Gastroesophageal sphincter (tissue), 4 donors: ENCODE measurements around the gene ZNF302. TPM values are rescaled to one million over a fixed set of nuclear protein-coding genes. Genes with fewer than 3 reads are reported as not detected.

ENCODE experiments used
- ATAC-seq: fragments of 150-250 bp; one replicate; pipeline ENCODE4 v1.9.1; 2016; ENCODE audit warnings: mild to moderate bottlenecking, moderate library complexity
- H3K27ac ChIP-seq, 4 donors: fragments of 200-600 bp; sonication (generic) in 3 of 4; 1 replicate in 3 of 4; 2 replicates in 1 of 4; pipeline ENCODE4 v1.5.1; 2016 to 2019
- H3K27me3 ChIP-seq: fragments of 200-600 bp; sonication (generic); one replicate; pipeline ENCODE4 v1.5.1; 2019
- H3K36me3 ChIP-seq, 2 donors: fragments of 200-600 bp; sonication (generic); one replicate each; pipeline ENCODE4 v1.5.1; 2019; ENCODE audit warnings: control low read depth in 1 of 2
- H3K4me1 ChIP-seq, 3 donors: fragments of 200-600 bp; sonication (generic); 1 replicate in 2 of 3; 2 replicates in 1 of 3; pipeline ENCODE4 v1.5.1; 2016 to 2019; ENCODE audit warnings: control low read depth in 2 of 3
- H3K4me3 ChIP-seq, 2 donors: fragments of 200-600 bp; sonication (generic); one replicate each; pipeline ENCODE4 v1.5.1; 2019; ENCODE audit warnings: mild to moderate bottlenecking in 1 of 2, moderate library complexity in 1 of 2
- H3K9me3 ChIP-seq, 3 donors: fragments of 200-600 bp; sonication (generic); one replicate each; pipeline ENCODE4 v1.5.1; 2017 to 2019; ENCODE audit warnings: control low read depth in 2 of 3
- CTCF ChIP-seq, 4 experiments: fragments of 200-600 bp in 2 of 4; fragments of 450-650 bp in 2 of 4; sonication (generic) in 1 of 4; IDR thresholded peaks; one replicate each; pipeline ENCODE4 v1.5.1; 2017 to 2019; ENCODE audit warnings: antibody characterized with exemption in 4 of 4, mild to moderate bottlenecking in 2 of 4, moderate library complexity in 2 of 4
- EP300 ChIP-seq: sonication (generic); formaldehyde crosslinking; IDR thresholded peaks from one replicate; pipeline ENCODE4 v1.6.1; 2017; ENCODE audit warnings: antibody characterized with exemption, mild to moderate bottlenecking
- POLR2A ChIP-seq, 2 donors: fragments of 450-650 bp; IDR thresholded peaks; one replicate each; pipeline ENCODE4 v1.6.1; 2017; ENCODE audit warnings: antibody characterized with exemption in 2 of 2, mild to moderate bottlenecking in 2 of 2, moderate library complexity in 1 of 2
- POLR2AphosphoS5 ChIP-seq: sonication (generic); formaldehyde crosslinking; IDR thresholded peaks from one replicate; pipeline ENCODE4 v1.6.1; 2017; ENCODE audit warnings: antibody characterized with exemption
- WGBS, 2 donors: methylation state at CpG; one replicate each; pipeline ENCODE4 v1.1.5; 2018; ENCODE audit warnings: low coverage in 1 of 2; 5-methylcytosine and 5-hydroxymethylcytosine counted together
- total RNA-seq, 4 donors: library from RNA; depleted of rRNA; stranded (reverse); fragments of >200 nt; gene quantifications; one replicate each; pipeline ENCODE4 v1.1.0, GENCODE V29; 2016

The ZNF302 gene
- total RNA-seq, 4 donors from 2014 or later: 18.6 to 44.8 (median 28.8) TPM

GRCh38 chr19:34690372-34690771 is 12.9 kb downstream of the ZNF302 start:
- H3K27ac ChIP-seq: no peak overlapping the region
- H3K9me3 ChIP-seq: peaks cover 0 to 36% (median 2%) of the 10 kb centered on the region in 3 donors
- no peaks in the 10 kb centered on the region for H3K36me3 ChIP-seq
- TF ChIP-seq POLR2A (IDR thresholded peaks at IDR 0.05) (no peak), POLR2AphosphoS5 (no peak), CTCF (IDR thresholded peaks at IDR 0.05) (no peak), EP300 (no peak)
- WGBS, 2 donors: 71 to 89% methylated on average over 3 of the region's 3 CpGs
- ATAC-seq: no peak
- H3K4me3 ChIP-seq: no peak overlapping the region
- H3K27me3 ChIP-seq: peaks cover 5% of the 10 kb centered on the region
- no peaks in the 10 kb centered on the region for H3K4me1 ChIP-seq

- peaks cover 0 to 15% (median 0%) of the 10 kb centered on the region in 3 donors for H3K9me3 ChIP-seq
- no peak for ATAC-seq
Measured at GRCh38 chr19:34692549-34692948, 15.1 kb downstream of the ZNF302 start.

DNA sequence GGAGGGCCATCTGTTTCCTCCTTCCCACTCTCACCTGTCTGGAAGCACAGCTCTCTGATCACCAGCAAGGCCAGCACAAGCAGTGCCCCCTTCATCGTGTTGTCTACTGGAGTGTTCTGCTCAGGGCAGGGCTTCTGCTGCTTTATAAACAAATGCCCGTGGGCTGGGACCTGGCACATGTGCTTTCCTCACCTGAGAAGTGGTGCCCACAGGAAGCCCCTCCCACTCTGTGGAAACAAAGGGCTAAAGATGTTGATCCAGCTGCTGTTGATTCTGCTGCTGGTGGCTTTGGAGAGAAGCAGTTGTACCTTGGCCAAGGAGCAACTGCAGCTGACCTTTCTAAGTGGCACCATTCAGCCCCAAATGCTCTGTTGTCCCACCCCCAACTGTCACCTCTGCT is 30.2 kb downstream of the ZNF302 start:
- Histone ChIP-seq H3K4me1 (no peaks in the 10 kb centered on the region), H3K27me3 (no peaks in the 10 kb centered on the region), H3K36me3 (no peaks in the 10 kb centered on the region), H3K9me3 (peaks cover 0 to 4% (median 0%) of the 10 kb centered on the region in 3 donors), H3K27ac (no peak overlapping the region), H3K4me3 (no peak overlapping the region)
- TF ChIP-seq POLR2A (IDR thresholded peaks at IDR 0.05) (no peak), EP300 (no peak), POLR2AphosphoS5 (no peak), CTCF (IDR thresholded peaks at IDR 0.05) (no peak)
- no CpG with 5 or more reads among the region's 2 CpGs for WGBS, 2 donors
- ATAC-seq: no peak

More at GRCh38 chr19:34692549-34692948, 15.1 kb downstream of the ZNF302 start:
- Histone ChIP-seq H3K27me3 (peaks cover 11% of the 10 kb centered on the region), H3K4me3 (no peak overlapping the region), H3K27ac (no peak overlapping the region), H3K36me3 (no peaks in the 10 kb centered on the region), H3K4me1 (no peaks in the 10 kb centered on the region)
- WGBS, 2 donors: 46 to 80% methylated on average over 1 to 2 of the region's 2 CpGs
- TF ChIP-seq EP300 (no peak), CTCF (IDR thresholded peaks at IDR 0.05) (no peak), POLR2A (IDR thresholded peaks at IDR 0.05) (no peak), POLR2AphosphoS5 (no peak)

- H3K4me1 ChIP-seq: peaks cover 0 to 3% (median 0%) of the 10 kb centered on the region in 3 donors
- peaks cover 0 to 8% (median 0%) of the 10 kb centered on the region in 3 donors for H3K9me3 ChIP-seq
- WGBS, 2 donors: 50 to 72% methylated on average over 5 to 6 of the region's 6 CpGs
- no peaks in the 10 kb centered on the region for H3K36me3 ChIP-seq
- TF ChIP-seq POLR2AphosphoS5 (no peak), EP300 (no peak), CTCF (IDR thresholded peaks at IDR 0.05) (no peak), POLR2A (IDR thresholded peaks at IDR 0.05) (no peak)
- H3K4me3 ChIP-seq: no peak overlapping the region
- H3K27me3 ChIP-seq: no peaks in the 10 kb centered on the region
- no peak for ATAC-seq
- H3K27ac ChIP-seq: no peak overlapping the region
Measured at GRCh38 chr19:34711890-34712289, 34.4 kb downstream of the ZNF302 start.

GRCh38 chr19:34712395-34713261 is 35.1 kb downstream of the ZNF302 start:
- no peaks in the 10 kb centered on the region for H3K36me3 ChIP-seq
- H3K4me3 ChIP-seq: no peak overlapping the region
- no peak for ATAC-seq
- H3K9me3 ChIP-seq: peaks cover 0 to 8% (median 0%) of the 10 kb centered on the region in 3 donors
- TF ChIP-seq CTCF (IDR thresholded peaks at IDR 0.05): peak; percentile 82 to 88 (median 84)
- no peak for TF ChIP-seq POLR2A (IDR thresholded peaks at IDR 0.05)
- TF ChIP-seq EP300: no peak
- no peak for TF ChIP-seq POLR2AphosphoS5
- no peak overlapping the region for H3K27ac ChIP-seq
- peaks cover 0 to 3% (median 0%) of the 10 kb centered on the region in 3 donors for H3K4me1 ChIP-seq
- H3K27me3 ChIP-seq: no peaks in the 10 kb centered on the region
- 17 to 31% methylated on average over 6 to 11 of the region's 11 CpGs for WGBS, 2 donors
